BLaER1 (cell line): ENCODE measurements around the gene GDI1.

Experiments used
- H3K27ac ChIP-seq: shearing (Covaris generic); formaldehyde crosslinking; 2 replicates; pipeline ENCODE4 v1.8.1; 2022
- H3K27me3 ChIP-seq: shearing (Covaris generic); formaldehyde crosslinking; 2 replicates; pipeline ENCODE4 v1.8.1; 2022
- H3K36me3 ChIP-seq: shearing (Covaris generic); formaldehyde crosslinking; 2 replicates; pipeline ENCODE4 v1.8.1; 2022
- H3K4me1 ChIP-seq: shearing (Covaris generic); formaldehyde crosslinking; 2 replicates; pipeline ENCODE4 v1.8.1; 2022
- H3K4me2 ChIP-seq: shearing (Covaris generic); formaldehyde crosslinking; 2 replicates; pipeline ENCODE4 v1.8.1; 2022
- H3K4me3 ChIP-seq: shearing (Covaris generic); formaldehyde crosslinking; 2 replicates; pipeline ENCODE4 v1.8.1; 2022
- H3K9ac ChIP-seq: shearing (Covaris generic); formaldehyde crosslinking; 2 replicates; pipeline ENCODE4 v1.8.1; 2022
- H3K9me3 ChIP-seq: shearing (Covaris generic); formaldehyde crosslinking; 2 replicates; pipeline ENCODE4 v1.8.1; 2022
- H4K20me1 ChIP-seq: shearing (Covaris generic); formaldehyde crosslinking; 2 replicates; pipeline ENCODE4 v1.8.1; 2022
- Cebpa-rat ChIP-seq: shearing (Covaris generic); IDR thresholded peaks from 2 replicates; pipeline ENCODE4 v1.8.1; 2022

GDI1 gene

GRCh38 chrX:154426916-154427770, 9.8 kb upstream of the GDI1 start:
- no peak for TF ChIP-seq Cebpa-rat
- Histone ChIP-seq H3K4me2 (peak overlapping the region; percentile 67), H3K27me3 (peaks cover 5% of the 10 kb centered on the region; the same call in 1 of the 2 replicates), H3K9ac (no peak overlapping the region), H4K20me1 (peaks cover 6% of the 10 kb centered on the region), H3K9me3 (peaks cover 18% of the 10 kb centered on the region; the same call in 1 of the 2 replicates), H3K36me3 (peaks cover 12% of the 10 kb centered on the region), H3K4me1 (peaks cover 36% of the 10 kb centered on the region), H3K4me3 (no peak overlapping the region), H3K27ac (no peak overlapping the region)

GRCh38 chrX:154428176-154429171, 8.5 kb upstream of the GDI1 start, which contains the start of gene ATP6AP1:
ATP6AP1 (plus strand) TSS chrX:154428677; CDS start chrX:154428693, 16 bp downstream.
- Histone ChIP-seq H3K9ac (peak within 1 kb of the TSS; percentile 79), H3K36me3 (peaks cover 26% of the 10 kb centered on the region), H3K27ac (peak within 1 kb of the TSS; percentile 74), H3K4me1 (peaks cover 36% of the 10 kb centered on the region), H3K4me2 (peak within 1 kb of the TSS; percentile 77), H4K20me1 (peaks cover 9% of the 10 kb centered on the region), H3K9me3 (peaks cover 18% of the 10 kb centered on the region; the same call in 1 of the 2 replicates), H3K27me3 (peaks cover 14% of the 10 kb centered on the region; the same call in 1 of the 2 replicates), H3K4me3 (peak within 1 kb of the TSS; percentile 78)
- TF ChIP-seq Cebpa-rat: no peak

- peaks cover 17% of the 10 kb centered on the region; the same call in 1 of the 2 replicates for H3K27me3 ChIP-seq
- H3K4me3 ChIP-seq: peak overlapping the region; percentile 78; the same call in 1 of the 2 replicates
- H3K9me3 ChIP-seq: peaks cover 18% of the 10 kb centered on the region; the same call in 1 of the 2 replicates
- peak overlapping the region; percentile 77 for H3K4me2 ChIP-seq
- no peak for TF ChIP-seq Cebpa-rat
- peaks cover 38% of the 10 kb centered on the region for H3K36me3 ChIP-seq
- H4K20me1 ChIP-seq: peaks cover 9% of the 10 kb centered on the region
- H3K9ac ChIP-seq: no peak overlapping the region
- H3K4me1 ChIP-seq: peaks cover 36% of the 10 kb centered on the region
- H3K27ac ChIP-seq: no peak overlapping the region
Measured at GRCh38 chrX:154429711-154430110, 7.2 kb upstream of the GDI1 start.

DNA sequence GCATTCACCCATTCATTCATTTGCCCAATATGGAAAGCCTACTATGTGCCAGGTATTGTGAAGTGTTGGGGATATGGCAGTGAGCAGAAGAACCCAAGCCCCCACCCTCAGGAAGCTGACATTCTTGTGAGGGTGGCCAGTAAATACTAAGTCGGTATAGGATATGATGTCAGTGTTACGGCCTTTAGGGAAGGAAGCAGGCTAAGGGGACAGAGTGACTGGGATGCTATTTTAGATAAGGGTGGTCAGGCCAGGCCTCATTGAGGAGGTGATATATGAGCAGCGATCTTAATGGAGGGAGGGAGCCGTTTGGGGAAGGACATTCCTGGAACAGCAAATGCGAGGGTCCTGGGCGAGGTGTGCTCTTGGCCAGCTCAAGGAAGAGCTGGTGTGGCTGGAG, 6.5 kb upstream of the GDI1 start:
- Histone ChIP-seq H3K27me3 (peaks cover 17% of the 10 kb centered on the region; the same call in 1 of the 2 replicates), H3K9ac (no peak overlapping the region), H3K9me3 (peaks cover 18% of the 10 kb centered on the region; the same call in 1 of the 2 replicates), H3K4me3 (no peak overlapping the region), H3K36me3 (peaks cover 46% of the 10 kb centered on the region), H4K20me1 (peaks cover 9% of the 10 kb centered on the region), H3K4me2 (peak overlapping the region; percentile 77), H3K27ac (no peak overlapping the region), H3K4me1 (peaks cover 36% of the 10 kb centered on the region)
- TF ChIP-seq Cebpa-rat: no peak

DNA sequence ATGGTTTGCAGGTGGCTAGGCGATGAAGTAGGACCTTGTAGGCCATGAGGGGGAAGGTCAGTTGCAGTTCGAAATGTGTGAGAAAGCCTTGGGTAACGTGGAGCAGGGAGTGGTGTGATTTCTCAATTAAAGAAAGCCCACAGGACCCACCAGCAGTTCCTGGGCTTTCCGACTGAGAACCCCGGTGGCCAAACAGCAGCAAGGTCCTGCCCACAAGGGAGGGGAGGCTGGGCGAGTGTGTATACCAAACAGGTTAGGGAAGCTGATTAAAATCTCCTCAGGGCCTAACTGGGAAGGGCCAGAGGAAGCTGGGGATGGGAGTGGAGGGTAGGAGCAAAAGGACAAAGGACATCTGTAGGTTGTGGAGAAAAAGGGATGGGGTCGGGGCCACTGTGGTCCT, 6.0 kb upstream of the GDI1 start:
- Histone ChIP-seq H3K27me3 (peaks cover 17% of the 10 kb centered on the region; the same call in 1 of the 2 replicates), H3K4me3 (no peak overlapping the region), H3K9ac (no peak overlapping the region), H3K4me2 (peak overlapping the region; percentile 77), H4K20me1 (peaks cover 9% of the 10 kb centered on the region), H3K9me3 (peaks cover 18% of the 10 kb centered on the region; the same call in 1 of the 2 replicates), H3K4me1 (peaks cover 37% of the 10 kb centered on the region), H3K27ac (no peak overlapping the region), H3K36me3 (peaks cover 48% of the 10 kb centered on the region)
- no peak for TF ChIP-seq Cebpa-rat

DNA sequence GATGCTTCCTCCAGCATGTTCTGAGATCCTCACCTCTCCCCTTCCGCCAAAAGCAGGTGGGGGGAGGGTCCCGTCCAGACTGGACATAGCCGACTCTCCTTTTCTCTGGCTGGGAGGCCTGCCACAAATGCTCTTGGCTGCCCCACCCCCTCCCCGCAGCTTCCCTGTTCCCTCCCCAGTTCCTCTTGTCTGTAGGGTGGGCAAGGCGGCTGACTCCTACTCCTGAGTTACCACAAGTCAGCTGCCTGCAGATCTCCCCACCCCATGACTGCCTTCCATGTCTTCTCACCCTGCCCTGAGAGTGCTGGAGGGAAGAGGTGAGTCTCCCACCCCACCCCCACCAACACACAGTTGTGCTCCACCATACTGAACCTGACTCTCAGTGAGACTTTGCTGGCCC, 5.6 kb upstream of the GDI1 start:
- H3K4me3 ChIP-seq: no peak overlapping the region
- peaks cover 41% of the 10 kb centered on the region for H3K4me1 ChIP-seq
- peaks cover 17% of the 10 kb centered on the region; the same call in 1 of the 2 replicates for H3K27me3 ChIP-seq
- peak overlapping the region; percentile 77 for H3K4me2 ChIP-seq
- no peak overlapping the region for H3K27ac ChIP-seq
- H3K9me3 ChIP-seq: peaks cover 18% of the 10 kb centered on the region; the same call in 1 of the 2 replicates
- no peak for TF ChIP-seq Cebpa-rat
- H3K9ac ChIP-seq: no peak overlapping the region
- peaks cover 9% of the 10 kb centered on the region for H4K20me1 ChIP-seq
- peaks cover 48% of the 10 kb centered on the region for H3K36me3 ChIP-seq

GRCh38 chrX:154432210-154432609, 4.7 kb upstream of the GDI1 start:
- Histone ChIP-seq H3K9me3 (peaks cover 18% of the 10 kb centered on the region; the same call in 1 of the 2 replicates), H3K36me3 (peaks cover 48% of the 10 kb centered on the region), H3K4me2 (no peak overlapping the region), H3K27me3 (peaks cover 17% of the 10 kb centered on the region; the same call in 1 of the 2 replicates), H3K4me1 (peaks cover 36% of the 10 kb centered on the region), H3K4me3 (no peak overlapping the region), H4K20me1 (peaks cover 9% of the 10 kb centered on the region), H3K9ac (no peak overlapping the region), H3K27ac (no peak overlapping the region)
- no peak for TF ChIP-seq Cebpa-rat

DNA sequence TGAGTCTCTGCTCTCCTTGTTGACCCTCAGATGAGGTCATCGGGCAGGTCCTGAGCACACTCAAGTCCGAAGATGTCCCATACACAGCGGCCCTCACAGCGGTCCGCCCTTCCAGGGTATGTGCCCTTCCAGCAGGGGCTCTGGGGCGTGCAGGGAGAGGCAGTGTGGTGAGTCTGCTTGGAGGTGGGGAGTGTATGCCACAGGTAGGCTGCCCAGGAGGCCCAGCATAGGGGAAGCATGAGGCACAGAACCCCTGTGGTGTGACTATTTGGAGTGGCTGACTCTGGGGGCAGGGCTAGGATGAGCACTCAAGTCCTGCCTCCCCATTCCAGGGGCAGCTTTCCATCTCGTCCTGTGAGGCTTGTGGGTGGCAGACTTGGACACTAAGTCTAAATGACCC, 3.3 kb upstream of the GDI1 start:
- H4K20me1 ChIP-seq: peaks cover 18% of the 10 kb centered on the region
- peaks cover 19% of the 10 kb centered on the region for H3K9me3 ChIP-seq
- H3K4me2 ChIP-seq: no peak overlapping the region
- no peak for TF ChIP-seq Cebpa-rat
- peaks cover 33% of the 10 kb centered on the region for H3K4me1 ChIP-seq
- no peak overlapping the region for H3K27ac ChIP-seq
- H3K9ac ChIP-seq: no peak overlapping the region
- H3K4me3 ChIP-seq: no peak overlapping the region
- peaks cover 17% of the 10 kb centered on the region; the same call in 1 of the 2 replicates for H3K27me3 ChIP-seq
- peaks cover 48% of the 10 kb centered on the region for H3K36me3 ChIP-seq
